Measurements from ENCODE around the gene SLK. TPM values are rescaled to one million over a fixed set of nuclear protein-coding genes. Genes with fewer than 3 reads are reported as not detected.

The SLK gene
- total RNA-seq, 1 donor from 2014 or later, result 31.0 TPM

- intact Hi-C loops (cut with micrococcal nuclease), result no loop called here
- DNase-seq, result no peak
- no peak for ATAC-seq
Measured at GRCh38 chr10:104026762-104027161, 59.8 kb downstream of the SLK start.

DNA sequence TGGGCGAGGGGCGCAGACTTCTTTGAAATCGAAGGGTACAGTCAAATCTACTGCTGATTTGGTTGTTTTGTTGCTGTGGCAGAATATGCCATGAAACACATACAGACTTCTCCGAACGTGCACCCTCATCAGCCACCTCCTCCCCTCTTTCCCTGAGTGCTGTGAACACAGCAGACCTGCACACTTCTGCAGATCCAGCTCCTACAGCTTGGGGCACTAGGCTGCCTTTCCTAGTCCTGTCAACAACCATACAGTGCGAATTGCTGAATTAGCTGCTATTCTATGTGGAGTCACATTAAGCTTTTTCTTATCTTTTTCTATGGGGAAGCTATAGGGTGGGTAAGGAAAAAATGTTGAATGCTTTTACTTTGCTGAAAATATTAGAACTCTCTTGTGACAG lies 61.2 kb downstream of the SLK start:
- intact Hi-C loops (cut with micrococcal nuclease), result no loop called here
- ATAC-seq (peak; percentile 89), DNase-seq (no peak)

DNA sequence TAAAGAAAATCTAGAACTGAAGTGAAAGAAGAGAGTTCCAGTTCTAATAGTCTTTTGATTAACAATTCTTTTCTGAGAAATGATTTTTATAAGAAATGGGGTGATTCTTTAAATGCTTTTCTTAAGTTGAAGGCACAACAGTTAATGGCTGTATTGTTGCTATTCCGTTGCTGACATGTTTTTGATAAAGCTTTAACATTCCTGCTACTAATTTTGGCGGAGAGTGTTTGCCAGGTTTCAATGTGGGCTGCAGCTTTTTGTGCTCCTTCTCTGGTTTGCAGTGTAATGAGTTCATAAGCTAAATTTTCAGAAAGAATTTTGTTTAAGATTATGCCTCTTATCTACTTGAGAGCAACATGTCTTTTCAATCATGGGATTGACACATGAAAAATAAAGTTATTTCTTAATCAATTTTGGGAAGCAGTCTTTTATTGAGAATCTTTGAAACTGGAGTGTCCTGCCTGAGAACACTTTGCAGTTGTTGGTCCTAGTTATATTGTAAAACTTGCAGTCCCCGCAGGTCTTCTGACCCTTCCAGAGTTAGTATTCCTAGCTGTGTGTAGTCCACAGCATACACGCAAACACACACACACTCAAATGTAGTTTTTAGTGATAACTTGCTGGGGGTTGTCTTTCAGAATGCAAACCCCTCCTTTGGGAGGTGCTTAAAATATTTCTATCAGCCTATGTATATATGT lies 62.0 kb downstream of the SLK start:
- intact Hi-C loops (cut with micrococcal nuclease), result no loop called here
- DNase-seq (no peak), ATAC-seq (peak; percentile 52)

DNA sequence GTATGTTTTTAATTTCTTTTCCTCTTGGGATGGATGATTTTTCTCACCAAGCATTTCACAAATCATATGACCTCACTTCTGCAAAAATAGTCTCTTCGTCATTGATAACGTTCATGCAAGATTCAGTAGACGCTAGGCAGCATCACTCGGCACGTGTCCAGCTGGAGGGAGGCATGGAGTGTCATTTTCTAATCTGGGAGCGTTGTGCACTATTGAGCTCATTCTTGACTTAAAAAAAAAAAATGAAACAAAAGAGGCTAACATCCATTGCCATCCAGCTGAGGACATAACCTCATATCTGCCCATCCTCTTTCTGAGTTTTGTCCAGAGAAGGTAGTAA lies 62.6 kb downstream of the SLK start:
- intact Hi-C loops (cut with micrococcal nuclease), result no loop called here
- DNase-seq (peak; percentile 91), ATAC-seq (peak; percentile 84)

GRCh38 chr10:104031631-104032030 lies 64.7 kb downstream of the SLK start:
- DNase-seq (no peak), ATAC-seq (no peak)
- intact Hi-C loops (cut with micrococcal nuclease), result no loop called here

DNA sequence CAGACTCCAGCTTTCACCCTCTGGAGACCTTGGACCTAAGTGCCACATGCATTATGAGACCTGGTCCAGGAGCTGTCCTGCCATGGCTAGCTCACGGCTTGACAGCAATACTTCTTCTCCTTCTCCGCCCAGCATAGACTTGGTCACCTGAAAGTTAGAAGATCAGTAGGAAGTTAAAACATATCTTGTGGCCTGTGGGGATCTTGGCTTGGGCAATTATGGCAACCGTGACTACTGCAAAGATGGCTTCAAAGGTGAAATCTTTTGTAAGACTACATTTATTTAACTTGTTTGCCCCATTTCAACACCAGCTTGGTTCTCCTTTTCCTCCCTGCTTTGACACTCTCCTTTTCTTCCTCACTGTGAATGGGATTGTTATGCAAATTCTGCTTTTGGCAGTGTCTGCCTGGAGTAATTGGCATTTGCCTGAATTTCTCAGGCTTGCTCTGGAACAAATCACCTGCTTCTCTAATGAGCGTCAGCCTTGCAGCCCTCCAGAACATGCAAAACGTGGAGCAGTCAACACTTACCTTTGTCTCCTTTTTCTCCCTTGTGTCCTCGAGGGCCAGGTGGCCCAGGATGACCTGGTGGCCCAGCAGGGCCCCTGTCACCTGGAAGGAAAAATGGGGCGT lies 65.3 kb downstream of the SLK start:
- DNase-seq (no peak), ATAC-seq (no peak)
- intact Hi-C loops (cut with micrococcal nuclease), result no loop called here

- intact Hi-C loops (cut with micrococcal nuclease), result no loop called here
- DNase-seq, result no peak
- no peak for ATAC-seq
Measured at GRCh38 chr10:104033401-104033930, 66.5 kb downstream of the SLK start.

GRCh38 chr10:104033966-104034365 lies 67.0 kb downstream of the SLK start:
- intact Hi-C loops (cut with micrococcal nuclease), result no loop called here
- ATAC-seq, result no peak
- no peak for DNase-seq

DNA sequence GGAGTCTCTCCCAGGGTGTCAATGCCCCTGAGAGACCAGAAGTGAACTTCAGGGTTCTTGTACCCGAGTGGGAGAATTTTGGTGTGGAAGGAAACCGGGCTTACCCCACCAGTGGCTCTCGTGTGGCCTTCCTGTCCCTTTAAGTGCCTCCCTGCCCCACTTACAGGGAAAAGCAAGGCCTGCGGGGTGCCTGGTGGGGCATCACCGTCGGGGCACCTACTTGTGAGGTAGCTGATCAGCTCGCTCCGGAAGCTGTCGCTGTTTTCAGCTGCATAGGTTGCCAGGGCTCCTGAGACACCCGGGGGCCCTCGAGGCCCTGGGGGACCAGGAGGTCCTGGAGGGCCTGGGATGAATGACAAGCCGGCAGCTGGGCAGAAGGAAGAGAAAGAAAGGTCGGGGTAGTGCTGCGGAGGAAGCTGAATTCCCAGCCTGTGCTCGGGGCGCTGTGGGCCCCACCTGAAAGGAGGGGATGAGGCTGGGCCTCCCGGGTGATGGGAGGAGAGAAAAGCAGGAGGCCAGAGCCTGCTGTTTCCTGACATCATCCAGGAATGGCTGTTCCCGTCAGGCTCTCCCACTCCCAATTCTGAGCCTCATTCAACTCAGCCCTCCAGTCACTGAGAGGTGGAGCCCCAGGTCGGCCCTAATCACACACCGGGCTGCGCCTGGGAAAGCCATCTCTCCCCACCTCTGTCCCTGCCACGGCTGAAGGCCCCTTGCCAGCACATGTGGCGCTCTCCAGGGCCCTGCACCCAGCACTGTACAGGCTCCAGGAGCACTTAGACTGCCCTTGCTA lies 67.7 kb downstream of the SLK start:
- ATAC-seq (no peak), DNase-seq (no peak)
- intact Hi-C loops (cut with micrococcal nuclease), result no loop called here

DNA sequence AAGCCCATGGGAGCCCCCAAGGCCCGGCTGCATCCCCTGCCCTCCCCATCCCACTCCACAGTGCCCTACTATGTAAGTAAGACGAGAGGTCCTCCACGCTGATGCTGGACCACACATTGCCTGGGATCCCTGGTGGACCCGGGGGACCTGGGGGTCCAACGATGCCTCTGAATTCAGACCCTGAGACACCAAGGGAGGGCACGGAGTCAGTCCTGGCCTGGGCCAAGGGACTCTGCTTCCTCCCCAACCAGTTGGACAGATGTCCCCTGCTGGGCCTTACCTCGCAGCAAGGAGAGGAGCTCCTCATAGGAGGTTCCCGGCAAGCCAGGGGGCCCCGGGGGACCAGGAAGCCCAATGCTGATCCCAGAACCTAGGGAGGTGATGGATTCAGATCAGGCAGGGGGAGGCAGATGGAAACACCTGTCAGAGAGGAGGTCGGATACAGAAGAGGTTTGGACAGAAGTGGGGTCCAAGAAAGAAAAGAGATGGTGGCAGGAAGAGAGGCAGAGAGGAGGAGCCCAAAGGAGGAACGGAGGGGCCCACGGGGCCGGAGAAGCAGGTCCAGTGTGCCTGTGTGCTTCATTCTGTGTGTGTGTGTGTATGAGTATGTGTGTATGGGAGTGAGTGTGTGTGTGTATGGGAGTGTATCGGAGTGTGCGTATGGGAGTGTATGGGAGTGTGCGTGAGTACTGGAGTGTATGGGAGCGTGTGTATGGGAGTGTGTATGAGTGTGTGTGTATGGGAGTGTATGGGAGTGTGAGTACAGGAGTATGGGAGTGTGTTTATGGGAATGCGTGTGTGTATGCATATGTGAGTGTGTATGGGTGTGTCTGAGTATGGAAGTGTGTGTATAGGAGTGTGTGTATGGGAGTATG lies 68.5 kb downstream of the SLK start:
- no peak for DNase-seq
- intact Hi-C loops (cut with micrococcal nuclease), result no loop called here
- no peak for ATAC-seq

DNA sequence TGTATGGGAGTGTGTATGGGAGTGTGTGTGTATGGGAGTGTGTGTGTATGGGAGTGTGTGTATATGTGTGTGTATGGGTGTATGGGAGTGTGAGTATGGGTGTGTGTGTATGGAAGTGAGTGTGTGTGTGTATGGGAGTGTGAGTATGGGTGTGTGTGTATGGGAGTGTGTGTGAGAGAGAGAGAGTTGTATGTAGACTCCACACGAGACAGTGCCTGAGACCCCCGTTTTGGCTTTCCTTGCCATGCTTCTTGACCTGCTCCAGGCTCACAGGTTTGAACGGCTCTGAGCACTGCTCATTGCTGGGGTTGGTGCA lies 69.1 kb downstream of the SLK start:
- intact Hi-C loops (cut with micrococcal nuclease), result no loop called here
- ATAC-seq (no peak), DNase-seq (no peak)

DNA sequence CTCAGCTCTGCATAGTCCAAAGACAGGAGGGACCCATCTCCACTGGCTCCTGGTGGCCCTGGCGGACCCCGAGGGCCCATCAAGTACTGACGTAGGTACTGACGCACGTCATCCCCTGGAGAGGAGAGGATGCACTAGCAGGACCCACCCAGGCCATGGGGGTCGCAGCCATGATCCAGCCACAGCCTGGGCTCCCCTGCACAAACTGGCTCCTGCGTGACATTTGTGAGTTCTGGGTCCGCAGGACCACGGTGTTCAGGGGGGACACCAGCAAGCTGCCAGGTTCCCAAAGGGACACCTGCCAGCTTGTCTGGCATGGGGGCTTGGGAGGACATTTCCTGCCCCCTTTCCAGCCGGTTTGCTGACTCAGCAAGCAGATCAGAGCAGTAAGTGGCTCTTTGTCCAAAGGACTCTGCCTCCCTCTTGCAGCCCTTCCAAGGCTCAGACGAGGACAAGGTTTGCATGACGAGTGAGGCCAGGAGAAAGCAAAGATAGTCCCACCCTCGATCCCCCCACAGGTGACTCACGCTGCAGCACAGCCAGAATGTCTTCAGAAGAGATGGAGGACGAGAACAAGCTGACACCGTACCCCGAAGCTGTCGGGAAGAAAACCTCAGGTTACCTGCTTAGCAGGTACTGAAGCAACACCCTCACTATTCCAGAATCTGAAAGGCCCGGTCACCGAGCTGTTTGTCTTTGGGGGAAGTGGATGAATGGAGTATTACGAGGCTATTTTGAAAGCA lies 69.7 kb downstream of the SLK start:
- intact Hi-C loops (cut with micrococcal nuclease), result no loop called here
- ATAC-seq (no peak), DNase-seq (no peak)

GRCh38 chr10:104037261-104037951 lies 70.5 kb downstream of the SLK start:
- DNase-seq (no peak), ATAC-seq (no peak)
- intact Hi-C loops (cut with micrococcal nuclease), result no loop called here

GRCh38 chr10:104038537-104038936 lies 71.6 kb downstream of the SLK start:
- intact Hi-C loops (cut with micrococcal nuclease), result no loop called here
- DNase-seq, result no peak
- ATAC-seq, result no peak

- DNase-seq (no peak), ATAC-seq (no peak)
- intact Hi-C loops (cut with micrococcal nuclease), result no loop called here
Measured at GRCh38 chr10:104038958-104039752, 72.2 kb downstream of the SLK start.

GRCh38 chr10:104040382-104040781 lies 73.4 kb downstream of the SLK start:
- ATAC-seq (no peak), DNase-seq (no peak)
- intact Hi-C loops (cut with micrococcal nuclease), result no loop called here
